ENCODE results near the gene PABPC5.

PABPC5 gene

DNA sequence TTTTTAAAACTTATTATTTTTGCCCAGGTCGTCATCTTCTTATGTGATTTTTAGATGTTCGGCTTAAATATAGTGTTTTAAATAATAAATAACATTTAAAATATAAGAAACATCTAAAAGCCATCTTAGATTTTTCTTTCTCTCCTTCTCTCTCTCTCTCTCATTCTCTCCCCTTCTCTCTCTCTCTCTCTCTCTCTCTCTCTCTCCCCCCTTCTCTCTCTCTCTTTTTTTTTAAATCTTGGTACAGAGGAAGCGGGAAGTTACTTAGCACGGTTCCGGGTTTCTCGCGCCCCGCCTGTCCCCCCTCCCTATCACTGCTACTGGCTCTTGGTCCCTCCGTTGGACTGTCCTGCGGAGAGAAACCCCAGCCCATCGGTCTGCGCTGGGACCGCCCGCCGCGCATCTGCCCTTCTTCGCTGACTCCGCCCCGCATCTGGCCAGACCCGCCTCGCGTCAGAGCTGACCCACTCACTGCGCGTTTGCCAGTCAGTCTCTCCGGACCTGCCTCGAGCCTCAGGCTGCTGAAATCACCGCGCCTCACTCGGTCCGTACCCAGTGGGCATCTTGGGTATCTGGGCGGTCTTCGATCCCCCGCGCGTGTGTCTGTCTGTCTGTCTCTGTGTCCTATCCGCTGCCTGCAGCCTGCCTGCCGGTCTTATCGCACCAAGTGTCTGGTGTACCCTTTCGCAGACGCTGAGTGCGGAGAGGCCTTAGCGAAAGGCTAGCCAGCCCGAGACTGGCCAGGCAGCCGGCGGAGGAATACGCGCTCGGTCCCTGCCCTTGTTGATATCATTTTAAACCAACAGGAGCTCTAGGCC is at the start of gene PABPC5:
Gene PABPC5, plus strand, starts transcription at position 489 of the 818 bp plus-strand sequence. CDS start 739 bp downstream, outside the sequence.
- DNase-seq = no peak

DNA sequence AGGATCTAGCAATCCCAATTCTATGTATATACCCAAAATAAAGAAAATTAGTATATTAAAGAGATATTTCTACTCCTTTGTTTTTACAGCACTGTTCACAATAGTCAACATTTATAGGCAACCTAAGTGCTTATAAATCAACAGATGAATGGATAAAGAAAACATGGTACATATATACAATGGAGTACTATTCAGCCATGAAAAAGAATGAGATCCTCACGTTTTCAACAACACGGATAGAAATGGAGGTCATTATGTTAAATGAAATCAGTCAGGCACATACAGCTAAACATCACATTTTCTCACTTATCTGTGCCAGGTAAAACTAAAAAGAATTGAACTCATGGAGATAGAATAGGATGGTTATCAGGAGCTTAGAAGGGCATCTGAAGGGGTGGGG is 45.6 kb upstream of the PABPC5 start:
- no peak for DNase-seq

DNA sequence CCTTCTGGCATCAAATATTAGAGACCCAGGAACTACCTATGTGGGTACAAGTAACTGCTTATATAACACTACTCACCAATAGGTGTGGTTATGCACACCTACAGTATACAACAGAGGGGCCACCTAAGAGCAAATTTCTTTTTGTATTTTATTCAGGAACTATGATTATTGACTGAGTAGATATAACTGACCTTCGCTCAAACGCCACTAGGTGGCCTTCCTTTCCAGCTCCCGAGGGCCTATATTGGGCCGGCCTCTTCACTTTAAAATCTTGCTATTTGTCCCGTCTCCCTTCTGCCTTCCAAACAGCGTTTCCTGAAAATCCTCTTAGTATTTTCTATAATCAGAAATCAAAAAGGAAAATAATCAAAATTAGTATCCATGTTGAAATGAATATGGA is 19.9 kb upstream of the PABPC5 start:
- no peak for DNase-seq

DNA sequence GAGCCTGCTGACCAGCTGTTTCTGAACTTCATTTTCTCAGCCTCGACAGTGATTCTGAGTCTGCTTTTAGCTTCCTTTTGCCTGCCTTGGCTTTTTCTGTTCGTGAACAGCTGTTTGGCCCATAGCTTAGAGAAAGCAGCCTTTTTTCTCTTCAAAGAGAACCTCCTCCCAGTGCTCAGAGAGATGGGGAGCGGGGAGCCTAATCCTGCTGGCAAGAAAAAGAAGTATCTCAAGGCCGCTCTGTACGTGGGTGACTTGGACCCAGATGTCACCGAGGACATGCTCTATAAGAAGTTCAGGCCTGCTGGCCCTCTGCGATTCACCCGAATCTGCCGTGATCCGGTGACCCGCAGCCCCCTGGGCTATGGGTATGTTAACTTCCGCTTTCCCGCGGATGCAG is 756 bp downstream of the PABPC5 start:
- DNase-seq = no peak
